ENCODE measurements around the gene BRCA1.
"Not testable (repeated sequence)": the region's sequence is repeated elsewhere in the genome, so short reads cannot be mapped to it uniquely, and the experiment has no call there.

Gene BRCA1

GRCh38 chr17:43134774-43135453 is 9.8 kb upstream of the BRCA1 start:
- DNase-seq (ENCODE audit: low read depth in 1 of 2, low spot score in 1 of 2), result no peak
- Histone ChIP-seq H3K27ac (replicated peaks) (no peak overlapping the region), H3K4me3 (replicated peaks; ENCODE audit: insufficient read depth, low read length) (no peak overlapping the region), H3K27me3 (ENCODE audit: insufficient read depth, poor library complexity, severe bottlenecking) (no peaks in the 10 kb centered on the region)
- no peak for TF ChIP-seq SPI1 (IDR thresholded peaks at IDR 0.05; ENCODE audit: borderline replicate concordance, low read depth)
- no peak for TF ChIP-seq GABPA (IDR thresholded peaks at IDR 0.05; ENCODE audit: low read depth)
- TF ChIP-seq POLR2AphosphoS5 (IDR thresholded peaks at IDR 0.05; ENCODE audit: low read depth), result no peak
- TF ChIP-seq REST (IDR thresholded peaks at IDR 0.05; ENCODE audit: insufficient replicate concordance, low read depth), result no peak
- TF ChIP-seq CTCF (IDR thresholded peaks at IDR 0.05; ENCODE audit: insufficient read depth, low read length), result no peak

GRCh38 chr17:43133439-43133838 is 8.3 kb upstream of the BRCA1 start:
- not testable (repeated sequence) for H3K27ac ChIP-seq (replicated peaks); DNase-seq (ENCODE audit: low read depth in 1 of 2, low spot score in 1 of 2); H3K27me3 ChIP-seq (ENCODE audit: insufficient read depth, poor library complexity, severe bottlenecking); H3K4me3 ChIP-seq (replicated peaks; ENCODE audit: insufficient read depth, low read length)
- peak; percentile 65; the same call in 1 of the 2 replicates for TF ChIP-seq SPI1 (IDR thresholded peaks at IDR 0.05; ENCODE audit: borderline replicate concordance, low read depth)

GRCh38 chr17:43132117-43132516 is 7.0 kb upstream of the BRCA1 start:
- Histone ChIP-seq H3K4me3 (replicated peaks; ENCODE audit: insufficient read depth, low read length) (no peak overlapping the region), H3K27me3 (ENCODE audit: insufficient read depth, poor library complexity, severe bottlenecking) (no peaks in the 10 kb centered on the region), H3K27ac (replicated peaks) (no peak overlapping the region)
- no peak for TF ChIP-seq POLR2AphosphoS5 (IDR thresholded peaks at IDR 0.05; ENCODE audit: low read depth)
- no peak for TF ChIP-seq GABPA (IDR thresholded peaks at IDR 0.05; ENCODE audit: low read depth)
- TF ChIP-seq SPI1 (IDR thresholded peaks at IDR 0.05; ENCODE audit: borderline replicate concordance, low read depth), result no peak
- TF ChIP-seq CTCF (IDR thresholded peaks at IDR 0.05; ENCODE audit: insufficient read depth, low read length), result no peak
- TF ChIP-seq REST (IDR thresholded peaks at IDR 0.05; ENCODE audit: insufficient replicate concordance, low read depth), result no peak
- no peak for DNase-seq (ENCODE audit: low read depth in 1 of 2, low spot score in 1 of 2)

- peak overlapping the region; percentile 40 for H3K27ac ChIP-seq (replicated peaks)
These were observed 4.5 kb upstream of the BRCA1 start for GRCh38 chr17:43129671-43130010.

More at GRCh38 chr17:43129671-43130010, 4.5 kb upstream of the BRCA1 start:
- Histone ChIP-seq H3K4me3 (replicated peaks; ENCODE audit: insufficient read depth, low read length) (no peak overlapping the region), H3K27me3 (ENCODE audit: insufficient read depth, poor library complexity, severe bottlenecking) (no peaks in the 10 kb centered on the region)
- DNase-seq (ENCODE audit: low read depth in 1 of 2, low spot score in 1 of 2), result no peak
- TF ChIP-seq REST (IDR thresholded peaks at IDR 0.05; ENCODE audit: insufficient replicate concordance, low read depth), result no peak
- no peak for TF ChIP-seq GABPA (IDR thresholded peaks at IDR 0.05; ENCODE audit: low read depth)
- no peak for TF ChIP-seq POLR2AphosphoS5 (IDR thresholded peaks at IDR 0.05; ENCODE audit: low read depth)
- TF ChIP-seq CTCF (IDR thresholded peaks at IDR 0.05; ENCODE audit: insufficient read depth, low read length), result no peak
- no peak for TF ChIP-seq SPI1 (IDR thresholded peaks at IDR 0.05; ENCODE audit: borderline replicate concordance, low read depth)
